ENCODE measurements around the gene KCNQ1.

DNA sequence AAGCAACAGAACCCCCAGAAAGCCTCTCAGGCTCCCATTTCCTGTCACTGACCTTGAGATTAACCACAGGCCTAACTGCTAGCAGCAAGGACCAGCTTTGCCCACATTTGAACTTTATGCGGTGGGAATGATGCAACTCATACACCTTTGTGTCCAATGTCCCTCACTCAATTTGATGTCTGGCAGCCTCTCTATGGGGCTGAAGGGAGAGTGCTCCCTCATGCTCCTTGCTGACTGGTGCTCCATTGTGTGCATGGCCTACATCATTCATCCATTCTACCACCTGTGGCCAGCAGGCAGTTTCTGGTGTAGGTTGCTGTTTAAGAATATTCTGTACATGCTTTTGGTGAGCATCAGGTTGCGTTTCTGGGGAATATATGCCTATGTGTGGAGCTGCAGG is 223.1 kb downstream of the KCNQ1 start:
- TF ChIP-seq POLR2AphosphoS5 (IDR thresholded peaks at IDR 0.05; ENCODE audit: control insufficient read depth, insufficient read depth, low read depth, low read length) = no peak
- TF ChIP-seq GATA2 (CRISPR knock-in tag; IDR thresholded peaks at IDR 0.05) = no peak
- TF ChIP-seq ZKSCAN1 (IDR thresholded peaks at IDR 0.05; ENCODE audit: low read depth, low read length) = no peak
- TF ChIP-seq, protein P1, sequence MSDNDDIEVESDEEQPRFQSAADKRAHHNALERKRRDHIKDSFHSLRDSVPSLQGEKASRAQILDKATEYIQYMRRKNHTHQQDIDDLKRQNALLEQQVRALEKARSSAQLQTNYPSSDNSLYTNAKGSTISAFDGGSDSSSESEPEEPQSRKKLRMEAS (CRISPR knock-in tag; IDR thresholded peaks at IDR 0.05) = no peak
